Measurements from ENCODE around the gene CASS4.

DNA sequence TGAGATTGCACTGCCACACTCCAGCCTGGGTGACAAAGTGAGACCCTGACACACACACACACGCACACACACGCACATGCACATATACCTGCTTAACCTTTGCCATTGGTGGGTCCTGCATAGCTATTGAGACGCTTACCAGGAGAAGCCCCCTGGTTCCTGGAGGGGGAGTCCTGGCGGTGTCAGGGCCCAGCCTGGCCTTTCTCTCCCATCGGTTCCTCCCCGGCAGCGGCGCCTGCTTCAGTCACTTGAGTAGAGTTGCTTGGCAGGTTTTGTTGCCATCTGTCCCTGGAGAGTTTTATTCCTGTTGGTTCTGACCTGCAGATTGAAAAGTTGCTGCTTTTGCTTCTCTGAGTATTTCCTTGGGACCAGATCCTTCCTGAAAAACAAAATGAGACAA, 91.9 kb downstream of the CASS4 start:
- TF ChIP-seq, protein P1, sequence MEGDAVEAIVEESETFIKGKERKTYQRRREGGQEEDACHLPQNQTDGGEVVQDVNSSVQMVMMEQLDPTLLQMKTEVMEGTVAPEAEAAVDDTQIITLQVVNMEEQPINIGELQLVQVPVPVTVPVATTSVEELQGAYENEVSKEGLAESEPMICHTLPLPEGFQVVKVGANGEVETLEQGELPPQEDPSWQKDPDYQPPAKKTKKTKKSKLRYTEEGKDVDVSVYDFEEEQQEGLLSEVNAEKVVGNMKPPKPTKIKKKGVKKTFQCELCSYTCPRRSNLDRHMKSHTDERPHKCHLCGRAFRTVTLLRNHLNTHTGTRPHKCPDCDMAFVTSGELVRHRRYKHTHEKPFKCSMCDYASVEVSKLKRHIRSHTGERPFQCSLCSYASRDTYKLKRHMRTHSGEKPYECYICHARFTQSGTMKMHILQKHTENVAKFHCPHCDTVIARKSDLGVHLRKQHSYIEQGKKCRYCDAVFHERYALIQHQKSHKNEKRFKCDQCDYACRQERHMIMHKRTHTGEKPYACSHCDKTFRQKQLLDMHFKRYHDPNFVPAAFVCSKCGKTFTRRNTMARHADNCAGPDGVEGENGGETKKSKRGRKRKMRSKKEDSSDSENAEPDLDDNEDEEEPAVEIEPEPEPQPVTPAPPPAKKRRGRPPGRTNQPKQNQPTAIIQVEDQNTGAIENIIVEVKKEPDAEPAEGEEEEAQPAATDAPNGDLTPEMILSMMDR (conservative IDR thresholded peaks at IDR 0.05; ENCODE audit: low read length), result no peak
- TF ChIP-seq EZH2phosphoT487 (IDR thresholded peaks at IDR 0.05; ENCODE audit: borderline replicate concordance), result no peak
